ENCODE results near the gene BACH2. TPM values are rescaled to one million over a fixed set of nuclear protein-coding genes. Genes with fewer than 3 reads are reported as not detected.

Gene BACH2
- total and polyA plus RNA-seq, 8 donors: 0.19 to 10.8 (median 1.4) TPM; not detected in 1

GRCh38 chr6:90160013-90160412 lies 136.6 kb downstream of the BACH2 start:
- intact Hi-C loops (cut with DNase I; ENCODE audit: low total_unique reads): no loop called here
- H3K27ac ChIP-seq: no peak overlapping the region
- H3K4me1 ChIP-seq: peaks cover 0 to 7% (median 2%) of the 10 kb centered on the region in 4 donors
- TF ChIP-seq POLR2A (IDR thresholded peaks at IDR 0.05): no peak
- TF ChIP-seq POLR2AphosphoS5 (IDR thresholded peaks at IDR 0.05): no peak
- no peak for TF ChIP-seq EP300 (IDR thresholded peaks at IDR 0.05)
- no peaks in the 10 kb centered on the region for H3K36me3 ChIP-seq
- no peaks in the 10 kb centered on the region for H3K9me3 ChIP-seq
- peak in 1 of 2 donors; percentile 65 for DNase-seq
- no peak overlapping the region for H3K4me3 ChIP-seq
- no peaks in the 10 kb centered on the region for H3K27me3 ChIP-seq
- 43 to 55% (median 44%) methylated on average over 3 of the region's 3 CpGs for WGBS, 5 donors

- WGBS, 5 donors: 90 to 97% (median 96%) methylated on average over 2 of the region's 2 CpGs
- Histone ChIP-seq H3K36me3 (no peaks in the 10 kb centered on the region), H3K4me1 (peaks cover 0 to 7% (median 2%) of the 10 kb centered on the region in 4 donors), H3K27me3 (no peaks in the 10 kb centered on the region), H3K9me3 (no peaks in the 10 kb centered on the region), H3K27ac (no peak overlapping the region), H3K4me3 (no peak overlapping the region)
- DNase-seq: no peak
- TF ChIP-seq POLR2AphosphoS5 (IDR thresholded peaks at IDR 0.05) (no peak), EP300 (IDR thresholded peaks at IDR 0.05) (no peak), POLR2A (IDR thresholded peaks at IDR 0.05) (no peak)
- intact Hi-C loops (cut with DNase I; ENCODE audit: low total_unique reads): no loop called here
Observed at GRCh38 chr6:90159452-90159851, 137.2 kb downstream of the BACH2 start.

GRCh38 chr6:90158936-90159335 lies 137.7 kb downstream of the BACH2 start:
- intact Hi-C loops (cut with DNase I; ENCODE audit: low total_unique reads): no loop called here

GRCh38 chr6:90157441-90157840 lies 139.2 kb downstream of the BACH2 start:
- no peaks in the 10 kb centered on the region for H3K36me3 ChIP-seq
- WGBS, 5 donors: 84 to 95% (median 93%) methylated on average over 7 of the region's 7 CpGs
- no peaks in the 10 kb centered on the region for H3K9me3 ChIP-seq
- intact Hi-C loops (cut with DNase I; ENCODE audit: low total_unique reads): no loop called here
- TF ChIP-seq POLR2A (IDR thresholded peaks at IDR 0.05): no peak
- no peak for TF ChIP-seq CTCF (IDR thresholded peaks at IDR 0.05)
- no peak for TF ChIP-seq POLR2AphosphoS5 (IDR thresholded peaks at IDR 0.05)
- TF ChIP-seq EP300 (IDR thresholded peaks at IDR 0.05): no peak
- peaks cover 0 to 7% (median 2%) of the 10 kb centered on the region in 4 donors for H3K4me1 ChIP-seq
- DNase-seq: no peak
- H3K4me3 ChIP-seq: no peak overlapping the region
- no peaks in the 10 kb centered on the region for H3K27me3 ChIP-seq
- no peak overlapping the region for H3K27ac ChIP-seq

More at GRCh38 chr6:90158936-90159335, 137.7 kb downstream of the BACH2 start:
- H3K27me3 ChIP-seq: no peaks in the 10 kb centered on the region
- DNase-seq: no peak
- no peak overlapping the region for H3K4me3 ChIP-seq
- no peaks in the 10 kb centered on the region for H3K9me3 ChIP-seq
- H3K36me3 ChIP-seq: no peaks in the 10 kb centered on the region
- H3K27ac ChIP-seq: no peak overlapping the region
- TF ChIP-seq EP300 (IDR thresholded peaks at IDR 0.05): no peak
- no peak for TF ChIP-seq POLR2AphosphoS5 (IDR thresholded peaks at IDR 0.05)
- TF ChIP-seq CTCF (IDR thresholded peaks at IDR 0.05): no peak
- no peak for TF ChIP-seq POLR2A (IDR thresholded peaks at IDR 0.05)
- 51 to 62% (median 54%) methylated on average over 5 of the region's 5 CpGs for WGBS, 5 donors
- peaks cover 0 to 7% (median 2%) of the 10 kb centered on the region in 4 donors for H3K4me1 ChIP-seq

GRCh38 chr6:90156861-90157260 lies 139.8 kb downstream of the BACH2 start:
- Histone ChIP-seq H3K9me3 (no peaks in the 10 kb centered on the region), H3K36me3 (no peaks in the 10 kb centered on the region), H3K4me3 (no peak overlapping the region), H3K27ac (no peak overlapping the region), H3K4me1 (peaks cover 0 to 7% (median 2%) of the 10 kb centered on the region in 4 donors), H3K27me3 (no peaks in the 10 kb centered on the region)
- 69 to 80% (median 73%) methylated on average over 5 of the region's 5 CpGs for WGBS, 5 donors
- intact Hi-C loops (cut with DNase I; ENCODE audit: low total_unique reads): no loop called here
- TF ChIP-seq EP300 (IDR thresholded peaks at IDR 0.05): no peak
- TF ChIP-seq POLR2A (IDR thresholded peaks at IDR 0.05): no peak
- TF ChIP-seq CTCF (IDR thresholded peaks at IDR 0.05): no peak
- DNase-seq: no peak

Data from stomach (tissue), 9 donors.